NCI-H345 treated with DMSO at 0.1 percent for 48 hours (cell line): ENCODE results near the gene XK.
"Not testable (repeated sequence)": the region's sequence is repeated elsewhere in the genome, so short reads cannot be mapped to it uniquely, and the experiment has no call there.

Experiments used
- DNase-seq: peaks from one replicate; lab custom pipeline; 2025; ENCODE audit not compliant: unreplicated experiment; lab: John Stamatoyannopoulos, UW

Gene XK

GRCh38 chrX:37685381-37686359, at the start of gene XK:
XK (plus strand) TSS chrX:37685791; CDS start chrX:37685962, 171 bp downstream.
- peak; percentile 11 for DNase-seq

GRCh38 chrX:37638047-37638446, 47.5 kb upstream of the XK start:
- no peak for DNase-seq

- DNase-seq: no peak
These were observed 45.4 kb upstream of the XK start for GRCh38 chrX:37640142-37640541.

GRCh38 chrX:37641859-37642258, 43.7 kb upstream of the XK start:
- DNase-seq: no peak

GRCh38 chrX:37644381-37645305, 40.9 kb upstream of the XK start:
- no peak for DNase-seq

GRCh38 chrX:37646254-37646653, 39.3 kb upstream of the XK start:
- DNase-seq: no peak

- not testable (repeated sequence) for DNase-seq
These were observed 34.7 kb upstream of the XK start for GRCh38 chrX:37650879-37651278.

- no peak for DNase-seq
These were observed 33.6 kb upstream of the XK start for GRCh38 chrX:37651921-37652452.

- DNase-seq: no peak
These were observed 32.9 kb upstream of the XK start for GRCh38 chrX:37652589-37653231.

- DNase-seq: no peak
These were observed 32.0 kb upstream of the XK start for GRCh38 chrX:37653397-37654085.

- DNase-seq: no peak
These were observed 27.1 kb upstream of the XK start for GRCh38 chrX:37658343-37659030.

GRCh38 chrX:37659047-37659446, 26.5 kb upstream of the XK start:
- DNase-seq: no peak

GRCh38 chrX:37662181-37662580, 23.4 kb upstream of the XK start:
- DNase-seq: no peak

- no peak for DNase-seq
These were observed 19.1 kb upstream of the XK start for GRCh38 chrX:37666516-37666915.

- DNase-seq: no peak
These were observed 18.4 kb upstream of the XK start for GRCh38 chrX:37667141-37667540.

GRCh38 chrX:37672563-37672962, 13.0 kb upstream of the XK start:
- no peak for DNase-seq

GRCh38 chrX:37676811-37677210, 8.8 kb upstream of the XK start:
- no peak for DNase-seq

- DNase-seq: no peak
These were observed 8.3 kb upstream of the XK start for GRCh38 chrX:37677243-37677642.

GRCh38 chrX:37677765-37678164, 7.8 kb upstream of the XK start:
- DNase-seq: no peak

GRCh38 chrX:37678574-37678973, 7.0 kb upstream of the XK start:
- no peak for DNase-seq
